Ectodermal cell (in vitro differentiated cells): ENCODE data around the gene HOXD1.

ENCODE experiments used
- H3K27ac ChIP-seq: 2 replicates; pipeline ENCODE4 v1.7.0; 2013; ENCODE audit warnings: mild to moderate bottlenecking, low read depth, low read length; ENCODE audit not compliant: insufficient read depth, poor library complexity, severe bottlenecking
- H3K27me3 ChIP-seq: 2 replicates; pipeline ENCODE4 v1.7.0; 2013; ENCODE audit warnings: mild to moderate bottlenecking, low read length; ENCODE audit not compliant: insufficient read depth, control insufficient read depth, poor library complexity, severe bottlenecking
- H3K36me3 ChIP-seq: one replicate; pipeline ENCODE4 v1.7.0; 2013; ENCODE audit warnings: low read length; ENCODE audit not compliant: control insufficient read depth, insufficient read depth
- H3K4me1 ChIP-seq: one replicate; pipeline ENCODE4 v1.7.0; 2013; ENCODE audit warnings: low read length; ENCODE audit not compliant: control insufficient read depth, insufficient read depth
- H3K4me3 ChIP-seq: 2 replicates; pipeline ENCODE4 v1.7.0; 2013; ENCODE audit warnings: low read depth, low read length, control low read depth; ENCODE audit not compliant: insufficient read depth
- H3K9me3 ChIP-seq: 2 replicates; pipeline ENCODE4 v1.7.0; 2013; ENCODE audit warnings: mild to moderate bottlenecking, low read length, moderate library complexity; ENCODE audit not compliant: control insufficient read depth
- WGBS, 2 experiments: methylation state at CpG; one replicate each; pipeline ENCODE4 v1.1.7; 2013; ENCODE audit warnings: missing lambda C conversion rate in 2 of 2; 5-methylcytosine and 5-hydroxymethylcytosine counted together

Gene HOXD1

GRCh38 chr2:176160251-176160985, 28.1 kb upstream of the HOXD1 start:
- Histone ChIP-seq H3K9me3 (no peaks in the 10 kb centered on the region), H3K27me3 (peaks cover 100% of the 10 kb centered on the region), H3K36me3 (no peaks in the 10 kb centered on the region), H3K4me1 (no peaks in the 10 kb centered on the region), H3K27ac (no peak overlapping the region), H3K4me3 (no peak overlapping the region)
- WGBS, 2 experiments, result 4% methylated on average over 50 of the region's 50 CpGs

GRCh38 chr2:176160986-176161824, 27.3 kb upstream of the HOXD1 start:
- WGBS, 2 experiments, result 10 to 15% methylated on average over 22 of the region's 22 CpGs
- Histone ChIP-seq H3K4me3 (no peak overlapping the region), H3K27me3 (peaks cover 100% of the 10 kb centered on the region), H3K27ac (no peak overlapping the region), H3K9me3 (no peaks in the 10 kb centered on the region), H3K36me3 (no peaks in the 10 kb centered on the region), H3K4me1 (no peaks in the 10 kb centered on the region)

GRCh38 chr2:176161825-176162626, 26.4 kb upstream of the HOXD1 start:
- H3K4me3 ChIP-seq, result no peak overlapping the region
- no peaks in the 10 kb centered on the region for H3K36me3 ChIP-seq
- no peaks in the 10 kb centered on the region for H3K4me1 ChIP-seq
- H3K27me3 ChIP-seq, result peaks cover 100% of the 10 kb centered on the region
- H3K27ac ChIP-seq, result no peak overlapping the region
- H3K9me3 ChIP-seq, result no peaks in the 10 kb centered on the region
- WGBS, 2 experiments, result 8 to 9% methylated on average over 21 to 22 of the region's 22 CpGs

DNA sequence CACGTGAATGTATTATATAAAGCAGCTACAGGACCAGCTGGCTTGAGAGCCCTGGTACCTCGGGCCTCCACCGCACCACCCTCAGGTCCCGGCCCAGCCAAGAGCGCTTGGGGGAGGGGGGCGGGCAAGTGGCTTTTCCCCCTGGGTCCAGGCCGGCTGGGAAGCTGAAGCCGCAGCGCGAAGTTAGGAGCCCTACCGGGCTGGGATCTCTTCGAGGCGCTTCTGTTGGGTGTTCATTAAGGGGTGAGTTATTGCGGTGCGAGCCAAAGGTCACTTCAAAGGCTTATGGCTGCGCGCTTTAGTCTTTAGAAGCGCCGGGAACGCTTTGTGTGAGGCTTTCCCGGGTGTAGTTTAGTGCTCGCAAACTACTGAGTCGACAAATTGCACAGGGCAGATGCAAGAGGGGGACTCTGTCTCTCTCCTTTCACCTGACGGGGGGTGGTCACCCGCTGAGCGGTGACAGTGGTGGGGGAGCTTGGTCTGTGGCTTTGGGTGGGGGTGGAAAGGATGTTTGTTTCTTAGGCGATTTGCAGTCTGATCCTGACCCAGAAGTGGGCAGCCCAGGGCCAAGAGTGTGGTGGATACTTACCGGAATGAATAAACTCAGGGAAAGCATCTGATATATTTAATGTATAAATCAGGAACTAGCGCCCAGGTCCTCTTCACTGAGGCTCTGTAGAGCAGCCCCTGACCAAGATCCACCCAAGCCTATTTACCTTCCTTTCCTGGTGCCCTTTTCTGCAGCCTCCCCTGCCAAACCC, 25.4 kb upstream of the HOXD1 start:
- WGBS, 2 experiments, result 2 to 4% methylated on average over 29 of the region's 29 CpGs
- no peak overlapping the region for H3K4me3 ChIP-seq
- no peaks in the 10 kb centered on the region for H3K4me1 ChIP-seq
- no peaks in the 10 kb centered on the region for H3K36me3 ChIP-seq
- H3K27ac ChIP-seq, result no peak overlapping the region
- peaks cover 100% of the 10 kb centered on the region for H3K27me3 ChIP-seq
- no peaks in the 10 kb centered on the region for H3K9me3 ChIP-seq

DNA sequence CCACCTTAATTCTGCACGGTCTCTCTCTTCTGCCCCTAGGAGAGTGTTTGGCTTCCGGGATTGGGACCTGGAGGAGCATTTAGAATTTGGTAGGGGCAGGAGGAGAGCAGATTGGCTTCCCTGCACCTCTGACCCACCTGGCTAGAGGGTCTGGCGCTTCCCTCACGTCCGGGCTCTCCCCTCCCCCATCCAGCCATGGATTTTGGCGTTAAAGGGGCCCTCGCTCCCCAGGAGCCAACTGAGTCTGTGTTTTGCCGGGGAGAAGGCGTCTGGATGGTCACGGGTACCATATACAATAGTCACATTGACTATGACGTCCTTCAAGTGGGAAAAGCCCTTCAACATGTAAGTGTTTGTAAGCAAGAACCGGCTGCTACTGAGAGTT, 24.8 kb upstream of the HOXD1 start:
- peaks cover 100% of the 10 kb centered on the region for H3K27me3 ChIP-seq
- WGBS, 2 experiments, result 1 to 3% methylated on average over 12 of the region's 12 CpGs
- H3K4me3 ChIP-seq, result no peak overlapping the region
- no peaks in the 10 kb centered on the region for H3K9me3 ChIP-seq
- no peaks in the 10 kb centered on the region for H3K36me3 ChIP-seq
- H3K27ac ChIP-seq, result no peak overlapping the region
- no peaks in the 10 kb centered on the region for H3K4me1 ChIP-seq

DNA sequence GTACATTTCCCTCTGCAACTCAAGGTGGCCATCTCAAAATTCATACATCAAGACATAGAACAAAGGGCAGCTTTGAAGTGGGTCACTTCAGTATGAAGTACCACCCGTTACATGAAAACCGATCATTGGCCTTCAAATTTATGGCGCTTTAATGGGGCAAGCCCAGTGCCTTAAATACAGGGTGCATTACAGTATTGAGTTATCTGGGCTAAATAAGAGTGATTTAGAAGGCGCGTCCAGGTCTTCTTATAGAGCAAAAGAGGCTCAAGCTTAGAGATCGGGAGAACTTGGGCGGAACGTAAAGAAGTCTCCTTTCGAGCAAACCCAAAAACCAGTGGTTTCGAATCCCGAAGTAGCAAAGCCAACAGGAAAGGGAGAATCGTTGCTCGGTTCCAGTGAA, 24.3 kb upstream of the HOXD1 start:
- Histone ChIP-seq H3K36me3 (no peaks in the 10 kb centered on the region), H3K4me3 (no peak overlapping the region), H3K27ac (no peak overlapping the region), H3K27me3 (peaks cover 100% of the 10 kb centered on the region), H3K4me1 (no peaks in the 10 kb centered on the region), H3K9me3 (no peaks in the 10 kb centered on the region)
- WGBS, 2 experiments, result 16 to 18% methylated on average over 13 of the region's 13 CpGs

DNA sequence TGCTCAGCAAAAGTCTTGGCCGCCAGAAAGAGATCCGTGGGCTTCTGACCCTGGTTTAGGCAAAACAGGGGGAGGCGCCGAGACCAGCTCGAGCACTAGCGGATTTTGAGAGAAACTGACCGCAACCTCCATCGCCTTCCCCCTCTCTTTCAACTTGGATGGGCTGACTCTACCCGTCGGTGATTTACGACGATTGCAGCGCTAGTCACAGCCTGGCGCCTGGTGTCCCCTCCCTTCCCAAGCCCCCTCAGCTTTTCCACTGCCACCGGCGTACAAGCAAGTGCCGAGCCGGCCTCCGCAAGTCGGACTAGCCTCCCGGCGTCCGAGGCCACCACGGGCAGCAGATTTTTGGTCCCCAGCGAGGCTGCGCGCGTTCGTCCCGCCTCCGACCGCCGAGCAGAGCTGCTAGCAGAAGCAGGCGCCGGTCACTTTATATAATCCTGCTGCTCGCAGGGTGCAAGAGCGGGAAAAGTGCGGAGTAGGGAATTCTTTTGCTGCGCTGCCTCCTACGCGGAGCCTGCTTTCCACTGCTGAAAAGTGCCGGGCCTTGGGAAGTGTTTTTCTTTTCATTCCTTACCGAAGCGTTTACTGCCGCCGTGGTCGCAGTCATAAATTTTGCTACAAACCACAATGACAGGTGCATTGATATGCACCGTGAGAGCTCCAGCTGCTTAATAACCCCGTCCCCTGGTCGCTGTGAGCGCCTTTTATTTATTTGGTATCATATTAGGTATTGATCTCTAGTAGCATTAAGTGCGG, 23.7 kb upstream of the HOXD1 start:
- no peaks in the 10 kb centered on the region for H3K9me3 ChIP-seq
- H3K27me3 ChIP-seq, result peaks cover 100% of the 10 kb centered on the region
- no peak overlapping the region for H3K27ac ChIP-seq
- H3K4me1 ChIP-seq, result no peaks in the 10 kb centered on the region
- H3K36me3 ChIP-seq, result no peaks in the 10 kb centered on the region
- WGBS, 2 experiments, result 1 to 2% methylated on average over 52 of the region's 52 CpGs
- H3K4me3 ChIP-seq, result no peak overlapping the region

GRCh38 chr2:176165370-176166050, 23.0 kb upstream of the HOXD1 start:
- H3K27me3 ChIP-seq, result peaks cover 100% of the 10 kb centered on the region
- no peak overlapping the region for H3K27ac ChIP-seq
- 5 to 6% methylated on average over 26 of the region's 26 CpGs for WGBS, 2 experiments
- no peak overlapping the region for H3K4me3 ChIP-seq
- H3K9me3 ChIP-seq, result no peaks in the 10 kb centered on the region
- no peaks in the 10 kb centered on the region for H3K4me1 ChIP-seq
- no peaks in the 10 kb centered on the region for H3K36me3 ChIP-seq

DNA sequence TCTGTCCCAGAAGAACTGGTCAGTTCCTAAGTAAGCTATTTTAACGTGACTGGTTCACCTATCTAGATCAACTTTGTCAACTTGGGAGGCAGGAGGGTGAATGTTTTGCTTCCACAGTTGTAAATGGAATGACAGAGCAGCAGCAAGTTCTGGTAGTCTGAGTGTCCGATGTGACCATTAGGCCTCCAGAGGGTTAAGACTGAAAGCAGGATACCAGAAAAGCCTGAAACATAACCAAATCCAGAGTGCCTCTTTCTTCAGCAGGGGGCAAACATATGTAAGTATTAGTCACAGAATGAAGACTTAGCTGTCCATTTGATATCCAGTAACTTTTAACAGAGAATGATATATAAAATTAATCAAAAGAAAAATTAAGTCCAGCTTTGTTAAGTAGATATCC, 22.2 kb upstream of the HOXD1 start:
- WGBS, 2 experiments, result 21 to 22% methylated on average over 2 of the region's 2 CpGs
- Histone ChIP-seq H3K4me1 (no peaks in the 10 kb centered on the region), H3K4me3 (no peak overlapping the region), H3K27ac (no peak overlapping the region), H3K9me3 (no peaks in the 10 kb centered on the region), H3K36me3 (no peaks in the 10 kb centered on the region), H3K27me3 (peaks cover 100% of the 10 kb centered on the region)
